GM18951 (cell line): ENCODE measurements around the gene SEL1L3.

Experiments
- POLR2A ChIP-seq: IDR thresholded peaks from 4 replicates; pipeline ENCODE4 v1.6.1; 2011; ENCODE audit warnings: mild to moderate bottlenecking; ENCODE audit not compliant: insufficient read length, insufficient read depth; ENCODE audit errors: extremely low read depth
- in situ Hi-C: fragments of 300-500 bp; cut with MboI; formaldehyde crosslinking; loops from one replicate; pipeline ENCODE4 v1.12.0; 2022; ENCODE audit warnings: low sequenced_read_pairs, mixed read lengths, inconsistent platforms; ENCODE audit not compliant: unreplicated experiment

SEL1L3 gene

GRCh38 chr4:25800245-25800644 is 62.5 kb downstream of the SEL1L3 start:
- TF ChIP-seq POLR2A = no peak
- in situ Hi-C loops = no loop called here

- TF ChIP-seq POLR2A = no peak
- in situ Hi-C loops = no loop called here
These were observed 63.3 kb downstream of the SEL1L3 start for GRCh38 chr4:25799522-25799921.

GRCh38 chr4:25797136-25797535 is 65.7 kb downstream of the SEL1L3 start:
- no peak for TF ChIP-seq POLR2A
- in situ Hi-C loops = no loop called here

- in situ Hi-C loops = no loop called here
- no peak for TF ChIP-seq POLR2A
These were observed 67.0 kb downstream of the SEL1L3 start for GRCh38 chr4:25795566-25796454.

- in situ Hi-C loops = no loop called here
- TF ChIP-seq POLR2A = no peak
These were observed 67.7 kb downstream of the SEL1L3 start for GRCh38 chr4:25795091-25795490.

- TF ChIP-seq POLR2A = no peak
- in situ Hi-C loops = no loop called here
These were observed 69.9 kb downstream of the SEL1L3 start for GRCh38 chr4:25792876-25793275.

- in situ Hi-C loops = no loop called here
- TF ChIP-seq POLR2A = no peak
These were observed 70.5 kb downstream of the SEL1L3 start for GRCh38 chr4:25792200-25792791.

- in situ Hi-C loops = no loop called here
- TF ChIP-seq POLR2A = no peak
These were observed 72.8 kb downstream of the SEL1L3 start for GRCh38 chr4:25790024-25790423.

- in situ Hi-C loops = no loop called here
- TF ChIP-seq POLR2A = no peak
These were observed 74.0 kb downstream of the SEL1L3 start for GRCh38 chr4:25788703-25789238.

GRCh38 chr4:25786497-25787065 is 76.2 kb downstream of the SEL1L3 start:
- TF ChIP-seq POLR2A = no peak
- in situ Hi-C loops = no loop called here

GRCh38 chr4:25783943-25784342 is 78.8 kb downstream of the SEL1L3 start:
- in situ Hi-C loops = no loop called here

GRCh38 chr4:25783126-25783525 is 79.7 kb downstream of the SEL1L3 start:
- TF ChIP-seq POLR2A = no peak
- in situ Hi-C loops = no loop called here

More at GRCh38 chr4:25783943-25784342, 78.8 kb downstream of the SEL1L3 start:
- TF ChIP-seq POLR2A = no peak

- in situ Hi-C loops = no loop called here
- no peak for TF ChIP-seq POLR2A
These were observed 80.3 kb downstream of the SEL1L3 start for GRCh38 chr4:25782482-25782881.
